Activated CD4-positive, alpha-beta T cell treated with anti-CD3 and anti-CD28 coated beads, Interleukin-2, Interleukin-6, amounts not matched to agents 100 ng/mL and 50 ng/mL, durations not matched to agents 16 hours and 8 hours (primary cell): Measurements from ENCODE around the gene SPTBN5.

ENCODE experiments used
- DNase-seq: peaks from one replicate; pipeline ENCODE4 v3.0.0-alpha.2; 2020

The SPTBN5 gene

DNA sequence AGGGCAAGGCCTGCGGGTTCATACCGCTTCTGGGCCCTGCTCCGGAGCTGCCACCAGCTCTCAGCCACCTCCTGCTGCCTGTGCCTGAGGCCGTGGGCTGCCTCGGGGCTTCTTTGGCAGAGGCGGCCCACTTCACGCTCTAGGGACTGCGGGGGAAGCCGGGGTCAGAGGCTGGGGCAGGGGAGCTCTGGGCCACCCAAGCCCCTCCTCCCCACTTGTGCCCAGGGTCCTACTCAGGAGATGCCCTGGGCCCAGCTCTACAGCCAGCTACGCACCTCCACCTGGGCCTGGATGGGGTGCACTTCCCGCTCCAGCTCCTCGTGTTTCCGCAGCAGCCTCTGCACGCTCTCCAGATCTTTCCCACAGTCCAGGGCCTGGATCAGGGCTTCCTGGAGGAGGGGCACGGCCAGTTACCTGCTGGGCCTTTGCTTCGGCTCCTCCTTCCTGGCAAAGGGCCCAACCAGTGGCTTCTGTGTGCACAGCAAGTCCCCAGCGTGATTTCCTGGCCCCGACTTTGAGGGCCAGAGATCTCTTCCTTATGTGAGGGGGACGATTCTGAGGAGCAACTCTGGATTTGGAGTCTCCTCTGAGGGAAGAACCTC lies 31.2 kb downstream of the SPTBN5 start:
- DNase-seq, result no peak

DNA sequence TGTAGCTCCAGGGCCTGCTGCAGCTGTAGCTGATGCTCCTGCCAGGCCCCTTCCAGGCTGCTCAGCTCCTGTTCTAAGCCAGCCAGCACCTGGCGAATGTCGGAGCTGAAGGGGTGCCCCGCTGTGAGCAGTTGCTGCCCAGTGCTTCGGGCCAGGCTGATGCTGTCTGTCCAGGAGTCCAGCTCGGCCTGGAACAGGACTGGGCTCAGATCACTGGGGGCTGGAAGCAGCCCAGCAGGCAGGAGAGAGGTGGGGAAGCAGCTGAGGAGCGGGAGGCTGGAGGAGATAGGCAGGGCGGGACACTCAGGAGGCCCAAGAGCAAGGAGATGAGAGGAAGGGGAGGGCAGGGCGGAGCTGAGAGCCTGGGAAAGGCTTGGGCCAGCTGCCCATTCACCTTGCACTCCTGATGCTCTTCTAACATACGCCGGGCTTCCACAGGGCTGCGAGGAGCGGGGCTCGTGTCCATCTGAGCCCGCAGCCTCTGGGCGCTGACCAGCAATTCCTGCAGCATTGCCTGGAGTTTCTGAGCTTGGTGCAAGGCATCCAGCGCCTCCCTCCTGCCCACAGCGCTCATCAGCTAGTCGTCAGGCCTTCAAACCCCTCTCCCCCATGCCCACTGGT lies 32.0 kb downstream of the SPTBN5 start:
- no peak for DNase-seq

- DNase-seq, result no peak
Measured at GRCh38 chr15:41860049-41860828, 33.6 kb downstream of the SPTBN5 start.

GRCh38 chr15:41858756-41859155 lies 35.1 kb downstream of the SPTBN5 start:
- DNase-seq, result no peak

DNA sequence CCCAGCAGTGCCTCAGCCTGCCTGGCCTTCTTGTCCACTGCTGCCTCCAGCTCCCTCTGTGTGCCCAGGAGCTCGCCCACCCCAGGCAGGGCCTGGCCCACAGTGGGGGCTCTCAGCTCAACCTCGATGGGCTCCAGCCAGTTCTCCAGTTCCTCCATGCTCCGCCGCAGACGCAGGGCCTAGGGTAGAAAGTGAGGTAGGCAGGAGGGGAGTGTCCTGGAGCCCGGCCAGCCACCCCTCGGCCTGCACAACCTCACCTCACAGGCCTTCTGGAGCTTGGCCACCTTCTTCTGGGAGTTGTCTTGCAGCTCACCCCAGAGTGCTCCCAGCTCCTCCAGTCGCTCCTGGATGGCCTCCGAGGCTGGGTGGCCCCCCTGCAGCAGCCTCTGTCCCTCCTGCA lies 36.5 kb downstream of the SPTBN5 start:
- DNase-seq, result no peak

- DNase-seq, result no peak
Measured at GRCh38 chr15:41856716-41857115, 37.1 kb downstream of the SPTBN5 start.

DNA sequence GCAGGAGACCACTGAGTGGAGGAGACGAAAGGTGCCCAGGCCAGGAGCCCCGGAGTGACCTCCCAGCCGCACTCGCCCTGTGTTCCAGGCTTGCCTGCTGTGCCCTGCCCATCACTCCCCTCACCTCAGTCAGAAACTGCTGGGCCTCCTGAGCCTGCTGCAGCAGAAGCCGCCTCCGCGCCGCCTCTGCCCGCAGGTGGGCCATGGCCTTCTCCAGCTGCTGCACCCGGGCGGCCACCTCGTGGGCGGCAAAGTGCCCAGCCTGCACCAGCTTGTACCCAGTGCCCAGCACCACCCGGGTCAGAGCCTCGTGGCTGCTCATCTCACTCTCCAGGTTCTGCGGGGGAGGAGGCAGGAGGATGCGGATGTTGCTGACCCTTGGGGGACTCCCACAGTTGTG lies 37.6 kb downstream of the SPTBN5 start:
- DNase-seq, result no peak

- DNase-seq, result no peak
Measured at GRCh38 chr15:41855261-41855961, 38.4 kb downstream of the SPTBN5 start.

DNA sequence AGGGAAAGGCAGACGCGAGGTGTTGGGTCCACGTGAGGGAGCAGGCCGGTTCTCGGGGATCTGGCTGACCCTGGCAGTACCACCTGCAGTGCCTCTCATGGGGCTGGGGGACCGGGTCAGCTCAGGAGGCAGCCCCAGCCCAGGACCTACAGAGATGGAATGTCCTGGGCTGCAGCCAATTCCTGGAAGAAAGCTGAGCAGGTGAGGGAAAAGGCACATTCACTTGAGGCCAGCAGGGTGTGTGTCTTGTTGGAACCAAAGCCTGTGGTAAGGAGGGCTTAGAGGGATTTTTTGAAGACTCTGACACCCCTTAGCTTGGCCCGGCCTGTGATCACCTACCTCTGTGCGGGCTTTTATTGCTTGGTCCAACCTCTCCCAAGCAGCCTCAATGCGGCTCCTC lies 39.4 kb downstream of the SPTBN5 start:
- DNase-seq, result no peak

- no peak for DNase-seq
Measured at GRCh38 chr15:41853831-41854230, 40.0 kb downstream of the SPTBN5 start.

DNA sequence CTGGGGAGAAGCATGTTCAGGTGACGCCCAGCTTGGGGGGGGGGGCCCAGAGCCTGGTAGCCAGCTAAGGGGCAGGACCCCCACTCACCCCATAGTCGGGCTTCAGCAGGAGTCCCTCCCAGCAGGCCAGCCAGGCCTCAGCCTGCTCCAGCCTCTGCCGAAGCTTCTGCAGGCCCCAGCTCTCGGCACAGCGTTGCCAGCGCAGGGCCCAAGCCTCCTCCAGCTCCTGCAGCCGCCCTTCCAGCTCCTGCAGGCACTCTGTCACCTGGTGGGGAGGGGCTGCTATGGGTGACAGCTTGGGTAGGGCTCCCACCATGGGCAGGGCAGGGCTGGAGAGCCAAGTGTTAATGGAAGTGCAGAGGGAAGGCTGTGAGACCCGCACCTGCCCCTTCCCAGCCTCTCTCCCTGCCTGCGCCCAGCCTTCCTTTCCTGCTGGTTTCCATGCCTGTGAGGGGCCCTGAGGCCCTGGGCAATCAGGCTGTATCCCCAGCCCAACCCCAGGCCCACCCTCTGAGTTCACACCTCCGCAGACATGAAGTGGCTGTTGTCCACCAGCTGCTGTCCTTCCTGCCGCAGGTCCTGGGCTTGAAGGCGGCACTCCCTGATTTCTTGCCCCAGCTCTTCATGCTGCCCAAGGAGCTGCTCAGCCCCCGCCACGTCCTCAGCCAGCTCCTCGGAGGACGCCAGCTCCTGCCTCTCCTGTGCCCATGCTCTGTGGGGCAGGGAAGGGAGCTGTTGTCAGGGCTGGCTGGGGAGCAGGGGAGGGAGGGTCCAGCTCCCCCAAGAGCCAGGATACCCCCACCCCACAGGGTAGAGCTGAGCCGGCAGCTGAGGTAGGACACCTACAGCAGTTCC lies 40.9 kb downstream of the SPTBN5 start:
- DNase-seq, result no peak

DNA sequence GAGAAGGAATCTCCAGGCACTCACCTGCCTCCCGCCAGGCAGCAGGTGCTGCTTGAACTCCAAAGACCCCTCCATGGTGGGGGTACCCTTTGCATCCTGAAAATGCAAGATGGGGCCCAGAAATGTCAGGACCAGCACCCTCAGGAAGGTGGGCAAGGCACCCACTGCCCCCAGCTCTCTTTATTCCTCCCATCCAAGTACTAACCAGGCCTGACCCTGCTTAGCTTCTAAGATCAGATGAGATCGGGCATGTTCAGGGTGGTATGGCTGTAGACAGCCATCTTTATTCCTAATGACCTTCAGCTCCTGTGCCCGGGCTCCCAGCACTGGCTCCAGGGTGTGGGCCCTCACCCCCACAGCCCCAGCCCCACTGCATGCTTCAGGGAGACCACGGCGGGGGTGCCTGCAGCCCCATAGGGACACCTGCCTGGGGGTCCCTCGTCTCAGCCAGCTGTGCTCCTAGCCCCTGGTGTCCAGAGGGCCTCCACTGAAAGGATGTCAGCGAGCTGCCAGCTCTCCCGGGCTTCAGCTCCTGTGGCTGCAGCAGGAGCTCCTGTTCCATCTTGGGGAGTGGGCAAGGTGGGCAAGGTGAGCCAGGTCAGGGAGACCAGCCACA lies 42.0 kb downstream of the SPTBN5 start:
- no peak for DNase-seq

DNA sequence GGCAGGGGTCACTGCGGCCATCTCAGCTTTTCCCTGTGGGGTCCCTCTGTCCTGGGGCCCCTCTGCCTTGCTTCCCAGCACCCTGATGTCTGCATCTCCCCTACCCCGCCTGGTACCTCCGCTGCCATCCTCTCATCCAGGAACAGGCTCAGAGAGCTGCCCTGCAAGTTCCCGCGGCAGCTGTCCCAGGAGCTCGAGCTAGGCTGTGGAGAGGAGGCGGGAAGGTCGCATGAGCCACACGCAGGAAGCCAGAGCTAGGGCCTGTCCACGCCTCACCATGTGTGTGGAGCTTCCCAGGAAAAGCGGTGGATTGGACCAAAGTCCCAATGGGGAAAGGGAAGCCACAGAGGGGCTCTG lies 42.7 kb downstream of the SPTBN5 start:
- DNase-seq, result no peak

DNA sequence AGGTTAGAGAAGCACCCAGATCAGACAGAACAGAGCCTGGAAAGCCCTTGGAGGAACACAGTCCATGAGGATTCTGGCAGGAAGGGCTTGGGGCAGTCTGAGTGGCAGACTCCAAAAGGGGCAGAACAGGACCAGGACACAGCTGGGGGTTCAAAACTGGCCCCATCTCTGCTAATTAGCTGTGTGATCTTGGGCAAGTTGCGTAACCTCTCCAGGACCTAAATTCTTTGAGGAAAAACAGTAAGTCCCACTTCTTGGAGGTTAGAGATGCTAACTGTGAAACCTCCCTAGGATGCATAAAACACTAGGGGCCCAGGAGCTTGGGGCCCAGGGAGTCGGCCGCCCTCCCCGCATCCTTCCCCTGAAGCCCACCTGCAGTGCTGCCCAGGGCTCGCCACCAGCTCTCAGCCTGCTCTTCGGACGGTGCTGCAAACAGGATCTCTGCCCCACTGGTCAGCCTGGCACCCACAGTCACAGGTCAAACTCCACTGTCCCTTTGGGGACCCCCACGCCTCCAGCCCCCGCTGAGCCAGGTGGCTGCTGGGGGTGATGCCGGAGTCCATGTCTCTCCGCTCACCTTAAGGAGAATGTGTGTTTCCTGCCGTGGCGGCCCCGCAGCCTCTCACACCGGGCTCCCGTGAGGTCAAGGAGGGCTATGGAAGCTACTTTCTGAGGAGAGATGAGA lies 43.2 kb downstream of the SPTBN5 start:
- DNase-seq, result no peak

DNA sequence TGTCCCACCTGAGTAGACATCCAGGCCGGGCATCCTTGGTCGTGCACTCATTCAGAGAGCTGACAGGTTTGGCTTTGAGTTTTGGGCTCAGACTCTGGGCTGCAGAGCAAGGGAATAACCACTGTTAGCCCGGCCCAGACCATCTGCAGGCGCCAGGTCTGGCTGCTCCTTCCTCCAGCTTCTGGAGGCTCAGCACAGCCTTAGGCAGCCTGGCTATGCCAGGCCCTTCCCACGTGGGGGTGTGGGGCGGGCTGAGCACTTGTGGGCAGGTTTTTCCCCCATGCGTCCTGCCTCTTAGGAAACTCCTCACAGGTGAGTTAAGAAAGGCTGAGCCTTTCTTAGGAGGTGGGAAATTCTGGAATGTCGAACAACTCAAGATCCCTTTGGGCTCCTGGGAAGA lies 44.0 kb downstream of the SPTBN5 start:
- DNase-seq, result no peak

GRCh38 chr15:41849204-41849603 lies 44.6 kb downstream of the SPTBN5 start:
- no peak for DNase-seq

GRCh38 chr15:41848631-41849030 lies 45.2 kb downstream of the SPTBN5 start:
- DNase-seq, result no peak

DNA sequence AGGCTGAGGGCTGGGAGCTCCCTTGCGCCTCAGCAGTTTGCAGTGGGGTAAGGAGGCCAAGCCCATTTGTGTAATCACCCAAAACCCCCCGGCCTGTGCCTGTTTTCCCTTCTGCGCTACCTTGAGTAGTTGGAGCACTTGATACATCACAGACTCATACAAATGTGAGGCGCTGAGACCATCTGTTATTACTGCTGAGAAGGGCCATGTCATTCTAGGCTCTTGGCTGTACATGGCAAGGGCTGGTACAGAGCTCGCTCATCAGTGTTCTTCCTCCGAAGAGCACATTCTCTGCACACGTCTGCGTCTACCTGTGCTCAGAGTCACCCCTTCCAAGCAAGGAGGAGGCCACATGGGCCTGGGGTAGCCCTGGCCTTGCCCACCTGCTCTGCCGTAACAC lies 45.9 kb downstream of the SPTBN5 start:
- no peak for DNase-seq

GRCh38 chr15:41847206-41847605 lies 46.6 kb downstream of the SPTBN5 start:
- no peak for DNase-seq

- DNase-seq, result no peak
Measured at GRCh38 chr15:41844814-41845213, 49.0 kb downstream of the SPTBN5 start.

DNA sequence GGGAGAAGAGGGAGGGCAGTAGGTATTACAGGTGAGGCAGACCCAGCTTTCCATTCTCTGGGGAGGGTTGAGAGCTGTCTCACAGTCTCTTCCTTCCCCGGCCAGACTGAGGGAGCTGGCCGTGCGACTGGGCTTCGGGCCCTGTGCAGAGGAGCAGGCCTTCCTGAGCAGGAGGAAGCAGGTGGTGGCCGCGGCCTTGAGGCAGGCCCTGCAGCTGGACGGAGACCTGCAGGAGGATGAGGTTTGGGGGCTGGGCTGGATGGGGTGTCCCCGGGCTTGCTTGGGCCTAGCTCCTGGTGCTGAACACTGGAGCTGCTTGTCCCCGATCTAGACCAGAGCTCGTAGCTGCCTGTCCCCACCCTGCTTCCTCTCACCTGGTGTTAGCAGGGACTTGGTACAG lies 50.3 kb downstream of the SPTBN5 start:
- DNase-seq, result no peak

DNA sequence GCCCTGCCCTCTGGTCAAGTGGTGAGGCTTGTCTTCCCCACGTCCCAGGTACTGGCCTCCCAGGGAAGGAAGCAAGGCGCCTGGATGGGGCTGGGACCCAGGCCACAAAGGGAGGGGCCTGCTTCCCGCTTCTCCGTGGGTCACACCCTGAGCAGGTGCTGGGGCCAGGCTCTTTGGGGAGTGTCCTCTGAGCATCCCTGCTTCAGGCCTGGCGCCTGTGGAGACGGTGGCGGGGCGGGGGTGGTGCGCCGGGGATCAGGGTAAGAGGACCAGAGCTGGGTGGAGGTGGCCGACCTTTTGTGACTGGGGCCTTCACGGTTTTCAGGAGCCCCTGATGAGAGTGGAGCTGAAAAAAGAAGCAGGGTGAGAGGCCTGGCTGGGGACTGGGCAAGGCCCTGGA lies 51.6 kb downstream of the SPTBN5 start:
- no peak for DNase-seq
